ENCODE results near the gene P2RX7. TPM values are rescaled to one million over a fixed set of nuclear protein-coding genes. Genes with fewer than 3 reads are reported as not detected.

P2RX7 gene
- total and polyA plus RNA-seq, 2 experiments from 2014 or later: 0.90 to 1.7 TPM

- TF ChIP-seq EZH2 (IDR thresholded peaks at IDR 0.05; ENCODE audit: borderline replicate concordance) (no peak), EZH2phosphoT487 (IDR thresholded peaks at IDR 0.05; ENCODE audit: low read depth, severe bottlenecking, unreplicated experiment) (no peak), CTCF (IDR thresholded peaks at IDR 0.05; ENCODE audit: poor library complexity) (no peak)
- no peak overlapping the region for H3K4me2 ChIP-seq
- H3K27me3 ChIP-seq: no peaks in the 10 kb centered on the region
- 91% methylated on average over 4 of the region's 4 CpGs for WGBS (ENCODE audit: low lambda C conversion rate, missing lambda C conversion rate)
- H3K9me3 ChIP-seq (ENCODE audit: low read depth): no peaks in the 10 kb centered on the region
- no peak overlapping the region for H2AFZ ChIP-seq
- H4K20me1 ChIP-seq (ENCODE audit: insufficient read depth, poor library complexity, severe bottlenecking): no peaks in the 10 kb centered on the region
- DNase-seq (ENCODE audit: low spot score): no peak
- H3K4me3 ChIP-seq: no peak overlapping the region
- H3K36me3 ChIP-seq (replicated peaks; ENCODE audit: insufficient read depth, low read depth): no peaks in the 10 kb centered on the region
- H3K27ac ChIP-seq: no peak overlapping the region
- no peaks in the 10 kb centered on the region for H3K79me2 ChIP-seq
- H3K9me2 ChIP-seq (replicated peaks; ENCODE audit: insufficient read depth): no peaks in the 10 kb centered on the region
- peaks cover 11% of the 10 kb centered on the region for H3K4me1 ChIP-seq (ENCODE audit: insufficient read depth)
Observed at GRCh38 chr12:121137512-121137911, 4.8 kb downstream of the P2RX7 start.

GRCh38 chr12:121138284-121138683, 5.6 kb downstream of the P2RX7 start:
- no peaks in the 10 kb centered on the region for H3K36me3 ChIP-seq (replicated peaks; ENCODE audit: insufficient read depth, low read depth)
- H3K27ac ChIP-seq: no peak overlapping the region
- H3K4me2 ChIP-seq: no peak overlapping the region
- H3K9me3 ChIP-seq (ENCODE audit: low read depth): no peaks in the 10 kb centered on the region
- no peaks in the 10 kb centered on the region for H3K9me2 ChIP-seq (replicated peaks; ENCODE audit: insufficient read depth)
- 85% methylated on average over 5 of the region's 5 CpGs for WGBS (ENCODE audit: low lambda C conversion rate, missing lambda C conversion rate)
- H3K4me1 ChIP-seq (ENCODE audit: insufficient read depth): peaks cover 4% of the 10 kb centered on the region
- no peaks in the 10 kb centered on the region for H3K79me2 ChIP-seq
- H3K4me3 ChIP-seq: no peak overlapping the region
- no peak overlapping the region for H2AFZ ChIP-seq
- no peaks in the 10 kb centered on the region for H4K20me1 ChIP-seq (ENCODE audit: insufficient read depth, poor library complexity, severe bottlenecking)
- no peaks in the 10 kb centered on the region for H3K27me3 ChIP-seq
- no peak for DNase-seq (ENCODE audit: low spot score)
- TF ChIP-seq EZH2 (IDR thresholded peaks at IDR 0.05; ENCODE audit: borderline replicate concordance) (no peak), EZH2phosphoT487 (IDR thresholded peaks at IDR 0.05; ENCODE audit: low read depth, severe bottlenecking, unreplicated experiment) (no peak), CTCF (IDR thresholded peaks at IDR 0.05; ENCODE audit: poor library complexity) (no peak)

GRCh38 chr12:121139286-121139685, 6.6 kb downstream of the P2RX7 start:
- no peaks in the 10 kb centered on the region for H3K9me2 ChIP-seq (replicated peaks; ENCODE audit: insufficient read depth)
- H3K36me3 ChIP-seq (replicated peaks; ENCODE audit: insufficient read depth, low read depth): no peaks in the 10 kb centered on the region
- H4K20me1 ChIP-seq (ENCODE audit: insufficient read depth, poor library complexity, severe bottlenecking): no peaks in the 10 kb centered on the region
- H3K9me3 ChIP-seq (ENCODE audit: low read depth): no peaks in the 10 kb centered on the region
- no peaks in the 10 kb centered on the region for H3K79me2 ChIP-seq
- H3K4me1 ChIP-seq (ENCODE audit: insufficient read depth): no peaks in the 10 kb centered on the region
- TF ChIP-seq EZH2 (IDR thresholded peaks at IDR 0.05; ENCODE audit: borderline replicate concordance): no peak
- TF ChIP-seq EZH2phosphoT487 (IDR thresholded peaks at IDR 0.05; ENCODE audit: low read depth, severe bottlenecking, unreplicated experiment): no peak
- no peak for TF ChIP-seq CTCF (IDR thresholded peaks at IDR 0.05; ENCODE audit: poor library complexity)
- H3K4me2 ChIP-seq: no peak overlapping the region
- no peaks in the 10 kb centered on the region for H3K27me3 ChIP-seq
- H3K27ac ChIP-seq: no peak overlapping the region
- no peak overlapping the region for H2AFZ ChIP-seq
- WGBS (ENCODE audit: low lambda C conversion rate, missing lambda C conversion rate): 95% methylated on average over 5 of the region's 5 CpGs
- no peak for DNase-seq (ENCODE audit: low spot score)
- H3K4me3 ChIP-seq: no peak overlapping the region
